GM10248 (cell line): Measurements from ENCODE around the gene SEMA7A.

Source experiments
- CTCF ChIA-PET: fragments of 300-600 bp; sonication (Branson Sonifier 250); formaldehyde crosslinking; extraction: SDS; loops from one replicate; lab custom pipeline; 2021; ENCODE audit warnings: antibody characterized with exemption; lab: Yijun Ruan, JAX
- POLR2A ChIA-PET: fragments of 350-650 bp; sonication (Branson Sonifier 250); formaldehyde crosslinking; extraction: SDS; loops from one replicate; lab custom pipeline; 2020; ENCODE audit warnings: antibody characterized with exemption; lab: Yijun Ruan, JAX
- DNase-seq: peaks from one replicate; pipeline ENCODE4 v3.0.0; 2012; ENCODE audit errors: extremely low spot score
- CTCF ChIP-seq: IDR thresholded peaks from 2 replicates; pipeline ENCODE4 v1.5.1; 2012; ENCODE audit warnings: mild to moderate bottlenecking, low read depth; ENCODE audit errors: extremely low read depth, missing control alignments, control extremely low read depth

Gene SEMA7A

GRCh38 chr15:74395319-74396145 lies 38.2 kb downstream of the SEMA7A start:
- TF ChIP-seq CTCF, result no peak
- CTCF ChIA-PET, result interaction anchor here (1.4 to 14.7 kb wide), 6 partner anchors 11 to 53 kb away, joined by 3 to 160 read pairs (median 6); partner anchors contain the start of gene SEMA7A
- POLR2A ChIA-PET, result interaction anchor here (2.5 to 3.7 kb wide), 3 partner anchors 8 to 11 kb away, joined by 9 to 17 read pairs (median 17); no protein-coding TSS in a partner anchor
- DNase-seq, result no peak

GRCh38 chr15:74394090-74394846 lies 39.5 kb downstream of the SEMA7A start:
- ChIA-PET POLR2A (interaction anchor here (1.6 to 3.7 kb wide), 3 partner anchors 9 to 12 kb away, joined by 3 to 17 read pairs (median 17); no protein-coding TSS in a partner anchor), CTCF (interaction anchor here (1.2 to 14.7 kb wide), 7 partner anchors 10 to 47 kb away, joined by 3 to 160 read pairs (median 6); partner anchors contain the start of gene SEMA7A)
- TF ChIP-seq CTCF, result no peak
- no peak for DNase-seq

GRCh38 chr15:74393423-74393822 lies 40.3 kb downstream of the SEMA7A start:
- POLR2A ChIA-PET, result interaction anchor here (1.6 to 3.7 kb wide), 3 partner anchors 9 to 13 kb away, joined by 3 to 17 read pairs (median 17); no protein-coding TSS in a partner anchor
- no peak for TF ChIP-seq CTCF
- no peak for DNase-seq
- CTCF ChIA-PET, result interaction anchor here (0.9 to 14.7 kb wide), 9 partner anchors 8 to 377 kb away, joined by 3 to 160 read pairs (median 5); partner anchors contain the start of gene SEMA7A

GRCh38 chr15:74392902-74393301 lies 40.9 kb downstream of the SEMA7A start:
- ChIA-PET CTCF (interaction anchor here (0.9 to 6.2 kb wide), 7 partner anchors 8 to 378 kb away, joined by 3 to 95 read pairs (median 4); no protein-coding TSS in a partner anchor), POLR2A (interaction anchor here (0.8 to 3.7 kb wide), 3 partner anchors 8 to 68 kb away, joined by 3 to 17 read pairs (median 17); partner anchors contain the start of gene UBL7)

GRCh38 chr15:74392451-74392830 lies 41.3 kb downstream of the SEMA7A start:
- POLR2A ChIA-PET, result interaction anchor here (0.8 to 3.7 kb wide), 3 partner anchors 8 to 69 kb away, joined by 3 to 17 read pairs (median 17); partner anchors contain the start of gene UBL7
- CTCF ChIA-PET, result interaction anchor here (1.8 to 6.2 kb wide), 4 partner anchors 8 to 378 kb away, joined by 3 to 95 read pairs (median 6); no protein-coding TSS in a partner anchor
- no peak for TF ChIP-seq CTCF
- DNase-seq, result no peak

More at GRCh38 chr15:74392902-74393301, 40.9 kb downstream of the SEMA7A start:
- DNase-seq, result no peak
- no peak for TF ChIP-seq CTCF
